HG02840 (cell line): ENCODE results near the gene CACNA2D3.

Source experiments
- ATAC-seq: cut with Tn5 transposase; IDR thresholded peaks from one replicate; pipeline ENCODE4 v1.9.1; 2021; ENCODE audit warnings: mild to moderate bottlenecking, moderate library complexity, moderate number of reproducible peaks; ENCODE audit not compliant: unreplicated experiment, low FRiP score

CACNA2D3 gene

GRCh38 chr3:54261141-54261540 is 138.8 kb downstream of the CACNA2D3 start:
- no peak for ATAC-seq

- no peak for ATAC-seq
Observed at GRCh38 chr3:54262541-54262940, 140.2 kb downstream of the CACNA2D3 start.

- no peak for ATAC-seq
Observed at GRCh38 chr3:54262946-54263345, 140.6 kb downstream of the CACNA2D3 start.

- ATAC-seq = no peak
Observed at GRCh38 chr3:54264050-54264449, 141.7 kb downstream of the CACNA2D3 start.

DNA sequence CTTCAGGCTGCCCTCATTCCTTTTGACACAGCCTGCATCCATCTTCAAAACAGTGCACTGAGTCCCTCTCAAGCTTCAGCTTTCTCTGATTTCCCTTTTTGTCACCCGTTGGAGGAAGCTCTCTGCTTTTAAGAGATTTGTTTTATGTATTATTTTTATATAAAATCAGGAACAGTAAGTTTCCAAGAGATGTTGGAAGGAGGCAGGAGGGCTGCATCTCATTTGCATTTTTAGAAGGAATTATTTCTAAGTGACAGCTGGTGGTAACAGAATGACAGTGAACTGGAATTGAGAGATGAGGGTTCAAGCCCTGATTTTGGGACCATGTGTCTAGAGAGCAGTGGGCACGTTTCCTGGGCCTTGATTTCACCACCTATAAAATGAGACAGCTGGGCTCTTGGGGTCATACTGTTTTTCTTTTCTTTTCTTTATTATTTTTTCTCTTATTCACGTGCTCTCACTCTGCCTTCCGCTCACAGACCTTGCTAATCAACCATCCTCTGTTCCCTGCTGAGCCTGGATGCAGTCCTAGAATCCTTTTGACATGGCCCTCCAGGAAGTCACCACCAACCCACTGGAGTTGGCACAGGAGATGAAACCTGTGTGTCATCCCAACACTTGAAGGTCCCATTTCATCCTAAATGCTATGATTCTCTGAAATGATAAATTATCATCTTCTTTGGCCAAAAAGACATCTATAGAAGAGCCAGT is 148.6 kb downstream of the CACNA2D3 start:
- no peak for ATAC-seq

DNA sequence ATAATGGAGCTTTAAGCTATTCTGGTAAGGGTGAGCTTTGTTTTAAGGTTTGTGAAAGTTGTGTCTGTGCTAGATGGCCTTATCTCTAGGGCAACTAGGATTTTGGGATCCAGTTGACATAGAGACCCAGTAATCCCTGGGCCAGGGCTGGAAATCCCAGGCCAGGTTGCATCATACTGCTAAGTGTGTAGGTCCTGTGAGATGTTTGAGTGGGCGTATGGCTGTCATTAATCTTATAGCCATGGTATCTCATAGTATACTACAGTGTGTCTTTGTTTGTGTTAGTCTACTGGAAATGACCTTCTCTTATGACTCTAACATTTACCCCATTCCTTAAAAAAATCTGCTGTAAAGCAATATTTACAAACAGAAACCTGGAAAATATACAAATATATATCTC is 151.4 kb downstream of the CACNA2D3 start:
- ATAC-seq = no peak

GRCh38 chr3:54274607-54275006 is 152.3 kb downstream of the CACNA2D3 start:
- ATAC-seq = no peak

DNA sequence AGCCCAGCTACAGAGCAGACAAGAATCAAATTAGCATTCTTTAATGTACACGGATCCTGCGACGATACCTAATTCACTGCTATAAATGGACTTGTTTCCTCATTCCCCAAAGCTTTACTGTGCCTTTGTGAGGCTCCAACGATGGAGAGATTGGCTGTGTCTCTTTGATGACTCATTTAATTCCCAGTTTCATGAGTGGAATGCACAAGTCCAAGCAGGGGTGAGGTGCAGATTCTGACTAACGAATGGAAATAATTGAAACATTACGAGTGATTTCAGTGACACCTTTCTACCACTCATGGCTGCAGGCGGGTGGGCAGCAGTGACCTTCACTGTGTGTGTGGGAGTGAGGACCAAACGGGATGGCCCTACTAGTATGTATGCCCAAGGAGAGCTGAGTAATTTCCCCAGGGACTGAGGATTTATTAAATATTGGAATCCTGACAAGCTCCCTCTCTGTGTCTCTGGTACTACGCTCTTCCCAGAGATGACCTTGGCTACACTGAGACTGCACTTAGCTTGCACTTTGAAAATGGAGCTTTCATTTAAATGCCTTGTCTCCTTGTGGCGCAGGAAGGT is 156.7 kb downstream of the CACNA2D3 start:
- ATAC-seq = no peak

- no peak for ATAC-seq
Observed at GRCh38 chr3:54283470-54283869, 161.1 kb downstream of the CACNA2D3 start.

DNA sequence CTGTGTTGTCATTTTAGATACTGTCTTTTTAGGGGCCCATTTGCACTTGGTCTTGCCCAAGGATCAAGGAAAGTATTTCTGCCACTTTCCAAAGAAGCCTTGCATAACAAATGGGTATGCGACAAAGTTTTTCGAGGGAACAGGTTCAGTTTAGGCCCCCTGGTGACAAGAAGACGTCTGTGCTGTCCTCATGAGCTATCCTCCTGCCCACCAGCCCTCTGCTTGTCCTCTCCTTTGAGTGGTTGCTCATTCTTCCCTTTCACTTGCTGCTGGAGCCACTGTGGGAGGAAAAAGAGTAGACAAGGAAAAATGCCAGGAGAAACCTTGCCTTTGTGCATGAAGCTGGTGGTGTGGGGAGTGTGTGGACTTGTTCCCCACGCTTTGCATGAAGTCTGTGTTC is 171.9 kb downstream of the CACNA2D3 start:
- ATAC-seq = no peak

DNA sequence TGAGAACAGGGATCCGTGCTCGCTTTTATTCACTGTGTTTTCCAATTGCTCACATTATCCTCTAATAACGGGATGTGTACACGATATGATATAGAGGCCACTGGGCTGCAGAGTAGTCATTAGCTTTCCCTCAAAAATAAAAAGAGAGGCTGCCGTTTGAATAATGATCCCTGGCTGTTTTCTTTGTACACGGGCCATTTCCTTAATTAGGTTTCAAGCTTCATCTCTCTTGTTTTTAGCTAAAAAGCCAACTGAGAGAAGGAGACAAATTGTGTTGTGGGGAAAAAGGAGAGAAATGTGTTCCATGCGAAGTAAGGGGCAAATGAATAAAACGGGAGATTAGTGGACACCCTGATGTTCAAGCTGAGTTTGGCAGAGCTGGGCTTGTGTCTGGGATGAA is 174.2 kb downstream of the CACNA2D3 start:
- ATAC-seq = no peak

GRCh38 chr3:54299169-54299935 is 177.0 kb downstream of the CACNA2D3 start:
- no peak for ATAC-seq

DNA sequence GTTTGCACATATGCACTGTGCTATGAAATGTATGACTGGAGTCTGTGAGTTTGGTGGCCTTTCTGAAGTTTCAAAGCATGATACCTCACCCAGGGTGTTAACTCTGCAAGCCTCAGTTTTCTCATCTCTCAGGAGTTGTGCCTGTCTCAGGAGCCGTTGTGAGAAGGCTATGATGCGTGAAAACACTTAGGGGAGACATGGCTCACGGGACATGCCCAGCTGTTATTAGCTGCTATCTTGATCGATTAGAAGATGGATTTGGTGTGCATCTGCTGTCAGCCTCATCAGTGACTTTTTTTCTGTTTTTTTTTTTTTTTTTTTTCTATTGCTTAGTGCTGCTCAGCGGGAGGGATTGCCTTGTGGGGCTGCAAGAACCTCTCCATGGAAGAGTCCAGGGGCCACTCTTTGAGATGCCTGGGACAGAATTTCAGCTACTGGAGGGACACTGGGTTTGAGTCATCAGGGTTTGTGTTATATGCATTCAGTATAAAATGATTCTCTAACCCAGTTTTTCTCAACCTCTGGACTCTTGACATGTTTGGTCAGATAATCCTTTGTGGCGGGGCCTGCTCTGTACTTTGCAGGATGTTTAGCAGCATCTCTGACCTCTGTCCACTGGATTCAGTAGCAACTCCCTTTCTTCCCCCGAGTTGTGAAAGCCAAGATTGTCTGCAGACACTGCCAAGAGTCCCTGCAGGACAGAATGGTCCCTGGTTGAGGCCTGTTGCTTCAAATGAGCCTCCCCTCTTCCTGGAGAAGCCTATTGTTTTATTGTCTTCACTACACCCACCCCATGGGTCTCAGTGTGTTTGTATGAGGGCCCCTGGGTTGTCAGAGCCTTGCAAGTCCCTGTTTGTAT is 181.4 kb downstream of the CACNA2D3 start:
- no peak for ATAC-seq

DNA sequence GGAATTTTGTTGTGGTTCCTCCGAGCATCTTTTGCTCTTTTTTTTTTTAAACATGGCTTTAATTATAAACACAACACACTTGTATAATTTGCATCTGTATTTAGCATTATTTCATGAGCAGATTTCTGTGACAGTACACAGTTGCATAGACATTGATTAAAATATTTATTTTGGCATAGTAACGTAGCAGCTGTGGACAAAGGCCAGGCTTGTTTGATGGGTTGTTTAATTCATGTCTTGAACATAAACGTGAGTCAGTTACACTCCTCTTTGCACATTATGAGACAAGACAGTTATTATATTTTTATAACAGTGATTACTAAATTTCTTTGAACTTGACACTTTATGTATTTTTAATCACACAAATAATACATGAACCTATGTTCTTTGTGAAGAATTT is 182.5 kb downstream of the CACNA2D3 start:
- ATAC-seq = no peak

DNA sequence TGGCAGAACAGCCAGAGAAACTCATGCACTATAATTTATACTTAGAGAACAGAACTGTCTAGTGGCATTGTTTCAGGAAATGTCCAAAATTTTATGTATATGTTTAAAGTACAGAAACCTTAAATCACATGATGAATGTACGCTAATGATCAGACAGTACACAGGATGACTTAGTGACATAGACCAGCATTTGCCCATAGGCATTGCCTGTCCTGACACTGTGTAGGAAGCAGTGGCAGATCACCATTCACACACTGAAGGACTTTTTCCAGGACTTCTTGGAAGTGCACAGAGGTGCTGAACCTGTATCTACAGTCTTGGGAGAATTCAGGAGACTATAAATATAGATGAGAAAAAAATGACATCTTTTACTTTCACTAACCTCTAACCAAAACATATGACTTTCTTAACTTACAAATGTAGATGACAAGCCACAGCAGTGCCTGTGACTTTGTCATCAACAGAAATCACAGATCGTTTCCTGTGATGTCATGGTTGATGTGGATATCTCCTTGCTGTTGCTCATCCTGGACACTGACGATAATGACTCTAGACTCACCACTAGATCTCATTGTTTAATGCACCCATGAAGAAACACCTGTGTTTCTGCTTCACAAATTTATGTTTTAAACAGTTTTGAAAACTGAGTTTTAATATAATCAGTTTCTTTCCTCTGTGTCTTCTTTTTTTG is 183.2 kb downstream of the CACNA2D3 start:
- no peak for ATAC-seq

DNA sequence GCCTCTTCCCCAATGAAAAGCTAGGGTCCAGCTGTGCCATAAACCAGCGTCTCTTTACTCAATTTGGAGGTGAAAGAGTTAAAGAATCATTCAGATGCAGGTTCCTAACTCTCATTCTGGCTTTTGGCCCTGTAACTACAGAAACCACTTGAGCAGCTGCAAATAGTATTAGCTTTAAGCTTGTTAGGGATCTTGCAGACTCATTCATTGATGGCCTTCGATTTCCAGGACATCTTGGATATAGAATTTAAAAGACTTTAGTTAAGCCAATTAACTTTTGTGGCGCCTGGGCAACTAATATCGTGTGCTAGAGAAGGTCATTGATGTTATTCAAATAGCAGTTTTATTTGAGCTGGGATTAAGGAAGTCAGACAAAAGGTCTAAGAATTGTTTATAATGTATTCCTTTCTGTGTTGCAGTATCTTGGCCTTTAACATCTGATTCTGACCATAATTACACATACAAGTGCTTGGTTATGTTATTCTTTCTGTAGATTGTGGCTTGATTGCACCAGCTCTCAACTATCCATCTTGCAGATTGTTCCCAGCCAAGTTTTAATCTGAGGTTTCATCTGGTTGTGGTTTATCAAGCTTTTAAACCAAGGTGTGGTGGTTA is 185.3 kb downstream of the CACNA2D3 start:
- ATAC-seq = no peak

DNA sequence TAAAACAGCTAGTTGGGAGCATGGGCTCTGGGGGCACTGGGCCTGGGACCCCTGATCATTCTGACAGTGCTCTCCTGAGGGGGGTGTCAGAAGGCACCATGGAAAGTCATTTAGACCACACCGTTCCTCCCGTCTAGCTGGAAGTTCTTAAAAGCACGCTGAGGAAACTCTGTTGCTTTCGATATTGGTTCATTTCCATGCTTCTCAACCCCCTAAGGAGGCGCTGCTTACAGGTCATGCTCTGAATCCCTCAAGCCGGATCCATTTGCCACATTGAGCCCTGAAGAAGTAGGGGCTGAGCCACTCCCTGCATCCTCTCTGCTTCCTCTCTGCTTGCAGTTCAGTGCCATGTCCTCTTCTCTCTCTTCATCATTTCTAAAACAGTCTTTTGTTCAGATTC is 187.2 kb downstream of the CACNA2D3 start:
- no peak for ATAC-seq

- no peak for ATAC-seq
Observed at GRCh38 chr3:54311211-54311747, 188.9 kb downstream of the CACNA2D3 start.

DNA sequence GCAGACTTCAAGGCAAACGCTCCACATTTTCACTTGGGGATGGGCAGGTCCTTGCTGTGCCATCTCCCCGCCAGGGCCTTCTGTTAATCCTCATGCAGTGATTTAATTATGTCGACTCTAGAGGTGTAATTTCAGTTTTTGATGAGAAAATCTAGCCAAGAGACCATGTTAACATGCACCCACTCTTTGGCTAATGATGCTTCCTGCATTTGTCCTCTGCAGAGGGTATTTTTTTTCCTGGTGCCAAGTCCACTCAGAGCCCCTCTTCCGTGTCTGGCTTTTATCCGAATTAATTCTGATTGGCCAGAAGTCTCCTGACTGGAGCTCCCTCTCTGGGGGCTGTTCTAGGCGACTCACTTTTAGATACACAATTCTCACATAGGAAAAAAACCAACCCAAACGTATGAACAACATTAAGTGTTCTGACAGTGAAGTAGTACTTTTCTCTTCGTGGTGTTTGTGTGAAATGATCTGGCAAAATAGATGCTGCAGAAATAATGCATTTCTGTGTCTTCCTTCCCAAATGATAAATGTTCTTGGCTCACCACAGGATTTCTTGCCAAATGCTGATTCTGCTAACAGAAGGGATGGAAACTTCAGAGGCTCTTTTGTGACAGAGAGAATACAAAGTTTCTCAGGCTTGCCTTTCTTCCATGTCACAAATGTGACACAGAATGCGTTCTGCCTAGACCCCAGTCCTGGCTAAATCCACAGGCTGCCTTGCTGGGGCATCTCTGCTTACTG is 190.0 kb downstream of the CACNA2D3 start:
- no peak for ATAC-seq
